Renal cortical epithelial cell (primary cell): ENCODE measurements around the gene FCHSD2. TPM values are rescaled to one million over a fixed set of nuclear protein-coding genes. Genes with fewer than 3 reads are reported as not detected.
"Not testable (repeated sequence)": the region's sequence is repeated elsewhere in the genome, so short reads cannot be mapped to it uniquely, and the experiment has no call there.

Source experiments
- DNase-seq: peaks from one replicate; pipeline ENCODE4 v3.0.0-alpha.2; 2011; ENCODE audit warnings: low read depth
- total RNA-seq: library from RNA; depleted of rRNA; stranded (reverse); fragments of >200 nt; gene quantifications from 2 replicates; pipeline ENCODE4 v1.2.3, GENCODE V29; 2014

The FCHSD2 gene
- total RNA-seq, 1 donor from 2014 or later = 21.5 TPM

- DNase-seq = no peak
Measured at GRCh38 chr11:72926076-72926475, 216.0 kb downstream of the FCHSD2 start.

- no peak for DNase-seq
Measured at GRCh38 chr11:72925656-72926055, 216.5 kb downstream of the FCHSD2 start.

- DNase-seq = peak; percentile 23
Measured at GRCh38 chr11:72924568-72925190, 217.4 kb downstream of the FCHSD2 start.

- DNase-seq = no peak
Measured at GRCh38 chr11:72921028-72921716, 220.9 kb downstream of the FCHSD2 start.

- no peak for DNase-seq
Measured at GRCh38 chr11:72920001-72920400, 222.1 kb downstream of the FCHSD2 start.

- DNase-seq = no peak
Measured at GRCh38 chr11:72918851-72919250, 223.3 kb downstream of the FCHSD2 start.

- no peak for DNase-seq
Measured at GRCh38 chr11:72912253-72912652, 229.9 kb downstream of the FCHSD2 start.

- not testable (repeated sequence) for DNase-seq
Measured at GRCh38 chr11:72909558-72910388, 232.3 kb downstream of the FCHSD2 start.

GRCh38 chr11:72908032-72908676, 234.0 kb downstream of the FCHSD2 start:
- DNase-seq = no peak

GRCh38 chr11:72904016-72904415, 238.1 kb downstream of the FCHSD2 start:
- no peak for DNase-seq

GRCh38 chr11:72901374-72901773, 240.7 kb downstream of the FCHSD2 start:
- no peak for DNase-seq

GRCh38 chr11:72900013-72900412, 242.1 kb downstream of the FCHSD2 start:
- no peak for DNase-seq

GRCh38 chr11:72899238-72899637, 242.9 kb downstream of the FCHSD2 start:
- no peak for DNase-seq

GRCh38 chr11:72897506-72897905, 244.6 kb downstream of the FCHSD2 start:
- DNase-seq = peak; percentile 36

GRCh38 chr11:72896431-72896830, 245.7 kb downstream of the FCHSD2 start:
- no peak for DNase-seq

- no peak for DNase-seq
Measured at GRCh38 chr11:72890881-72891280, 251.2 kb downstream of the FCHSD2 start.

- no peak for DNase-seq
Measured at GRCh38 chr11:72886619-72887018, 255.5 kb downstream of the FCHSD2 start.

GRCh38 chr11:72885749-72886609, 256.1 kb downstream of the FCHSD2 start:
- no peak for DNase-seq

- no peak for DNase-seq
Measured at GRCh38 chr11:72876147-72876546, 266.0 kb downstream of the FCHSD2 start.

- DNase-seq = no peak
Measured at GRCh38 chr11:72875736-72876135, 266.4 kb downstream of the FCHSD2 start.

- DNase-seq = no peak
Measured at GRCh38 chr11:72872012-72872411, 270.1 kb downstream of the FCHSD2 start.
